HG03520 (cell line): Measurements from ENCODE around the gene POLR3H.
"Not testable (repeated sequence)": the region's sequence is repeated elsewhere in the genome, so short reads cannot be mapped to it uniquely, and the experiment has no call there.

ENCODE experiments used
- ATAC-seq: cut with Tn5 transposase; IDR thresholded peaks from one replicate; pipeline ENCODE4 v1.9.1; 2021; ENCODE audit warnings: mild to moderate bottlenecking, moderate library complexity; ENCODE audit not compliant: unreplicated experiment

POLR3H gene

GRCh38 chr22:41565403-41566054 is 21.3 kb upstream of the POLR3H start:
- ATAC-seq: no peak

GRCh38 chr22:41564563-41564962 is 20.3 kb upstream of the POLR3H start:
- ATAC-seq: no peak

GRCh38 chr22:41563051-41563711 is 18.9 kb upstream of the POLR3H start:
- no peak for ATAC-seq

GRCh38 chr22:41562461-41562860 is 18.2 kb upstream of the POLR3H start:
- no peak for ATAC-seq

GRCh38 chr22:41561788-41562187 is 17.5 kb upstream of the POLR3H start:
- no peak for ATAC-seq

- ATAC-seq: no peak
These were observed 17.1 kb upstream of the POLR3H start for GRCh38 chr22:41561335-41561734.

GRCh38 chr22:41560095-41560471 is 15.8 kb upstream of the POLR3H start:
- ATAC-seq: no peak

GRCh38 chr22:41558241-41558630 is 14.0 kb upstream of the POLR3H start:
- ATAC-seq: not testable (repeated sequence)

GRCh38 chr22:41557401-41558240 is 13.4 kb upstream of the POLR3H start:
- ATAC-seq: no peak

- no peak for ATAC-seq
These were observed 12.3 kb upstream of the POLR3H start for GRCh38 chr22:41556561-41556960.

- ATAC-seq: no peak
These were observed 11.2 kb upstream of the POLR3H start for GRCh38 chr22:41555325-41555982.

GRCh38 chr22:41551877-41552582 is 7.8 kb upstream of the POLR3H start:
- ATAC-seq: no peak

- ATAC-seq: no peak
These were observed 6.8 kb upstream of the POLR3H start for GRCh38 chr22:41550952-41551491.

GRCh38 chr22:41548830-41549211 is 4.6 kb upstream of the POLR3H start:
- no peak for ATAC-seq

GRCh38 chr22:41544671-41545476 is 604 bp upstream of the POLR3H start:
- no peak for ATAC-seq

GRCh38 chr22:41542224-41542623 is 2.0 kb downstream of the POLR3H start:
- ATAC-seq: no peak

GRCh38 chr22:41541484-41541883 is 2.8 kb downstream of the POLR3H start:
- ATAC-seq: no peak

- ATAC-seq: no peak
These were observed 3.9 kb downstream of the POLR3H start for GRCh38 chr22:41540365-41540764.

- no peak for ATAC-seq
These were observed 4.3 kb downstream of the POLR3H start for GRCh38 chr22:41540006-41540315.
